ENCODE measurements around the gene PTN.
"Not testable (repeated sequence)": the region's sequence is repeated elsewhere in the genome, so short reads cannot be mapped to it uniquely, and the experiment has no call there.

The PTN gene

GRCh38 chr7:137316648-137317353, 26.7 kb downstream of the PTN start:
- DNase-seq = no peak

DNA sequence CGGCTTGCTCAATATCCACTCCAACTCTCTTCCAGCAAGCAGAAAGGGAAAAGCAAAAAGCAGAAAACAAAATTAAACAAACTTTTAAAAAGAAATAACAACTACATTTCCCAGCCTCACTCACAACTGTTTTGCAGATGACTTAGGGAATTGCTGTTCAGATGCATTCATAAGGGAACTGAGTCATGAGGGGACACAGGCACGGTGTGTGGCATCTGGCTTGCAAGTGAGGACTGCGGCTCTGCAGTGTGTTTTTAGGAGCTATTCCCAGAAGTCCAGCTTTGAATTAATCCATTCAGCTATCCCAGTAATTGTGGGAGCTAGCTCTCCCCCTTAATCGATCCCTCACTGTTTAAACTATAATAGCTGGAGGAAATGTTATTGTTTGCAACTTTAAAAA, 30.3 kb downstream of the PTN start:
- DNase-seq = no peak

DNA sequence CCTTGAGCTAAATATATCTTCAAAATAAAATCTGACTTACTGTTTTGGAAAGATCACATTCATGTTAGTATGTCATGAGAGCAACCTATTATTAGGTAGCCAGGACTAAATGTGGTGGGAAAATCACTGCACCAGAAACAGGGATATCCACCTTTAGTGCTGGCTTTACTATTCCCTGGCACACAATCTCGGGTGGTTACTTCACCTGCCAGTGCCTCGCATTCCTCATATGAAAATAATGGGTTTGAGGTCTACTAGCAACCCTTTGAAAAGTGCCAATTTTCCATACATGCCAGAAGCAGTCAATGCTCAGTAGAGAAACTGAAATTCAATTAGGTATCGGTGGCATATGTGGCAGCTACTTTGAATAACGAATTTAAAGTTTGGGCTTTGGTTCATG, 36.8 kb downstream of the PTN start:
- DNase-seq = no peak

GRCh38 chr7:137305901-137306621, 37.5 kb downstream of the PTN start:
- DNase-seq = no peak

GRCh38 chr7:137304624-137305235, 38.8 kb downstream of the PTN start:
- DNase-seq = no peak

GRCh38 chr7:137304165-137304564, 39.4 kb downstream of the PTN start:
- DNase-seq = no peak

GRCh38 chr7:137302081-137302480, 41.5 kb downstream of the PTN start:
- no peak for DNase-seq

DNA sequence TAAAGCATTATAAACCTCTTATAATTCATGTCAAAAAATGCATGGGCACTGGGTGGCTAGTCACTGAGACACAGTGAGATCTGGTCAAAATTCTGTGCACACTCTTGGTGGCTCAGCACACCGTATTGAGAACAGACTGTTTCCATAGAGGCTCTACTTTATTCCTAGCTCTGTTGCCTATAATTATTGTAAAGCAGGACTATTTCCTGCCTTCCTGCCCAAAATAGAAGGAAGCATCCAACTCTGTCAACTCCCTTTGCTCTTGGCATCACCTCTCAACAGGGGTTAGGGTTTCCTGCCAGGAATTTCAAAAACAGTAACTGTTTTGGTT, 45.1 kb downstream of the PTN start:
- DNase-seq = no peak

DNA sequence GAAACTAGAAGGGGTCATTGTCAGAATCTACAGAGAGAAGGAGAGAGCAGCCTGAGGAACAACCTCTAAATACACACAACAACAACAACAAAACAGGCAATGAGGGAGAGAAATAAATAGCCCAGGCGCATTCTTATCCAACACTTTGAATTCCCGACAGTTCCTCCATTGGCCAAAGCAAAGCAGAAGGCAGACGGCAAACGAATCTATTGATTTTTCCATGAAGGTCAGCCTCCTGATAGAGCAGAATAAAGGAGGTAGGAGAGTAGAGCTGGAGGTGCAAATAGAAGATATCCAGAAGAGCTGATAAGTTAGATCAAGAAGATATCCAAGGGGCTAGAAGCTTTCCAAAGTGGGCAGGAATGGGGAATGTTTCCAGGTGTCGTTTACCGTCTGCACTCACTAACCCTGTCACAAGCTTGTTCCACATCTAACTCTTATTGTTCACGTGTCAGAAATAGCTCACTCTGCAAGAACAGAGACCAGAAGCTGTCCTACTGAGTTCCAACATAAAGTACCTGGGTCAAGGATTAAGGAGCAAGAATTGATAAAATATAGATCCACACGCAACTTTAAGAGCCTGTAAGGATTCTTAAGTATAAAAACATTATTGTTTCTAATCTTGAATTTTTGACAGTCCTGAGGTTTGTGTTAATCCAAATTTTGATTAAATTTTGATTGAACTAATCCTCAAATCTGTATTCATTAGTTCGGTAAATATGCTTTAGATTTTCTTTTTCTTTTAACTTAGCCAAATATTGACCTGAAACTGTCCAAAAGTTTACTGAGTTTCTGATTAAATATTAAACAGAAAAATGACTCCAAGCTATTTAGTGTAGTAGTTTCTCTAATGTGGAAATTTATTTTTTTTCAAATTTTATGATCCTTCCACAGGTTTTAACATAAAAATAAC, 45.7 kb downstream of the PTN start:
- DNase-seq = no peak

GRCh38 chr7:137296576-137296975, 47.0 kb downstream of the PTN start:
- no peak for DNase-seq

DNA sequence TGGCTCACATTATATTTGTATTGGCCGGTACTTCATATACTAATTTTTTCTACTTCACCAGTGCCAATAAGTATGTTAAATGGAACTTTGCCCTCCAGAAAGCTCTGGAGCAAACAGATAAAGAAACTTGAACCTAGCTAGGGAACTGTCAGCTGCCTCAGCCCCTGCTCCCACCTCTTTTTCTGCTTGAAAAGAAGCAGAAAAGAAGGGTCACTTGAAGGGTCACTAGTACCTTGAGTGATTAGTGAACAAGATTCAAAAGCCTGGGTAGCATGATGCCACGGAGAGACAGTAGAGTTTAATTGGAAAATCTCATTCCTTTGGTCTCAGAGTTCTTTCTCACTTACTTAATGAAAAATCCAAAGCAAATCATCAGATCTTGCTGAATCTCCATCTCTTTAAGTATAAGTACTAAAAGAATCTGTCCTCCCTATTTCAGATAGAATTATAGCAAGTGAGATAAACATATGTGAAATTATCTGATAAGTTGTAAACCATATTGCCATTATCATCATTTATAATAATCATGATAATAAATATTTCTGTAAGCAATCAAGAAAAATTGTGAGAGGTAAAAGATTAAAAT, 47.7 kb downstream of the PTN start:
- DNase-seq = no peak

DNA sequence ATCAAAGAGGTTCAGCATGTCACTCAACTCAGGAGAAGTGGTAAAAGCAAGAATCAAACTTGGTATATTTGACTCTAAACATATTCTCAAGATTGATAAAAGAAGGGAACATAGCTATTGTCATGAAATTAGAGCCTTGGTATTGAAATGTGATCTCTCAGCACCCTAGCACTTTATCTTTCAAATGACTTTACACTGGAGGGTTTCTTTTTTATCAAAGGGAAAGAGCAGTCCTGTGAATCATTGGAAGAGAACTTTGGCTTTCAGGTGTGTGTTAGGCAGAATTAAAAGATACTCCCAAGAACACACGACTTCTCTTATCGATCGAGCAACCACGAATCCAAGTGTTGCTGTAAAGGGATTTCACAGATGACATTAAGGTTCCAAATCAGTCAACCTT, 54.4 kb downstream of the PTN start:
- no peak for DNase-seq

DNA sequence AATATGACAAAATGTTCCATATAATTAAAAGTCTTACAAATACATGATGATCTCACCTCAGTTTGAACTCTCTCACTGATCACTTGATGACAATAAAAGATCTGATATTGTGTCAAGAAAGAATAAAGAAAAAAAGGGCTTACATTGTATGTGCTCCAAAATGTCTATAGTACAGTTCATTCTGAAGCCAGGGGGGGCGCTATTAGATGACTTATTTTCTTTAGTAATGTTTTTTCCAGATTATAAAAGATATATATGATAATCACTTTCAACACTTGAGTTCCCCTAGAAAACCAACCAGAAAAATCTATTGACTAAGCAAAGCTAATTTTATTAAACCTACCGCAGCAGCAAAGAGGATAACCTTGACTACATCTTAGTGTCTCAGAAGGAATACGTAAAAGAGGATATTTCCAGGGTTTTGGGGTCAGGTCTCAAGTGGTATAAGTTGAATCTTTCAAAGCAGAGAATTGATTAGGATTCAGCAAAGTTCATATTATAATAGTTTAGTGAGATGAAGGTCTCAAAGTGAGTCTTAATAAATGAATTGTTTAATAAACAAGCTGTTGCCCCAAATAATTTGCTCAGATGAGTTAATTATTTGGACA, 55.8 kb downstream of the PTN start:
- no peak for DNase-seq

GRCh38 chr7:137283153-137283552, 60.4 kb downstream of the PTN start:
- no peak for DNase-seq

- DNase-seq = no peak
These were observed 61.5 kb downstream of the PTN start for GRCh38 chr7:137282043-137282442.

DNA sequence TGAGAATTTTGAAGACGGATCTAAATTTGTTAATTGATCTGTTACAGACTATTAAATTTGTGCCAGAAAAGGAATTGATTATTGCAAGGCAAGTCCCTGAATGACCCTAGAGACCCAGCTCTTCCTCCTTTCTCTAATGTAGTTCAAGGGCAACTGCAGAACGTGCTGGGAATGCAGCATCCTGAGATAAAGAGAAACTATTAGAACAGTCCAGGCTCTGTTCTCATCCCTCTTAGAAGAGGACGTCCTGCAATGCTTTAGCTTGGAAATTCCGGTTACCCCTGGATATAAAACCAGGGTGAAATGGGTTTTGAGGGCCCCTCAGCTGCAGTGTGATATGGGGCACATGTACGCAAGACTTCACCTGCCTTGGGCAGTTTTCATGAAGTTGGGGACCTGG, 67.3 kb downstream of the PTN start:
- DNase-seq = no peak

GRCh38 chr7:137272249-137272648, 71.3 kb downstream of the PTN start:
- DNase-seq = no peak

- DNase-seq = no peak
These were observed 74.3 kb downstream of the PTN start for GRCh38 chr7:137269240-137269639.

DNA sequence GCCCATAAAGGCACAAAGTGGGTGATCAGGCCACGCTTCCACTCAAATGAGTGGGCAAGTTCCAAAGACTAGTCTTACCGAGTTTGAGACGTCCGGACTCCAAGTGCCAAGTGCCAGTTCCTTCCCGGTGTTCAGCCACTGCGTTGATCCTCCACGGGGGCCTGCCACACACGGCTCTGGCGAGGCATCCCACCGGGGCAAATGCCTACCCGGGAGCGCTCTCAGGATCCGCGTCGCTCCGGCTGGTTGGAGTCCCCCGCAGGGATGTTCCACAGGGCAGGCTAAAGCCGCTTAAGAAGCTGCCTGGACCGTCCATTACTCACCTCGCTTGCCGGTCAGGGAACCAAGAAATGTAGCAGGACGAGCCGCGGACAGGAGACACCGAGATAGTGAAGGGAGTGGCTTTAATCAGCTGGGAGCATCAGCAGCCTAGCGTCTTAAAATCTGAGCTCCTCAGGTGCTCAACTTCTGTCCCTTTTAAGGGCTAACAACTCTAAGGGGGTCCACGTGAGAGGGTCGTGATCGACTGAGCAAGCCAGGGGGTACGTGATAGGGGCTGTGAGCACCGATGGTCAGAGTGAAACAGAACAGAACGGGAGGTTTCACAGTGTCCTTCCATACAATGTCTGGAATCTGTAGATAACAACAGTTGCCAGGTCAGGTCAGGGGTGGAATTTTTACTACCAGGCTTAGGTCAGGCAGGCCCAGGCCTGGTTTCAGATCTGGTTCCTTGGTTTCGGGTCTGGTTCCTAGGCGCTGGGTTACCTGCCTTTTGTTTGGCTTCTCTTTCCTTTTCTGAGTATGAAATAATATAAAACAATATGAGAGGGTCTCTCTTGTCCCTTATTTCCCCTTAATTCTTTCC, 75.3 kb downstream of the PTN start:
- not testable (repeated sequence) for DNase-seq

DNA sequence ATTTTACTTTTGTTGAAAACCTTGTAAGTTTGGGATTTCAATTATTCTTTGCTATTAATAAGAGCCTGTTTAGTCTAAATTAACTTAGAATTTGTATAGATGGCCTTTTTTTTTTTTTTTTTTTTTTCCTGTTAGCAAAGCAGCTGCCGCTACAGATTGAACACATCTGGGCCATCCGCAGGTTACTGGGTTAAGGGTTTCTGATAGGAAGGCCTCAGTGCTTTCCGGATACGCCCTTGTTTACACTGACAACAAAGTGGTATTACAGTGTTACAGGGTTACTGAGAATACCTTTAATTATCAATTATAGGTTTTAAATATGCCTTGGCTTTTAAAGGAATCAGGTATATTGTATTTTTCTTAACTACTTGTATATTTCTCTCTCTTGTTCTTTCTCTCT, 76.8 kb downstream of the PTN start:
- DNase-seq = no peak

- DNase-seq = not testable (repeated sequence)
These were observed 78.1 kb downstream of the PTN start for GRCh38 chr7:137265480-137265879.

GRCh38 chr7:137262599-137262998, 80.9 kb downstream of the PTN start:
- no peak for DNase-seq

Data from activated effector memory CD4-positive, alpha-beta T cell treated with Interleukin-2 at 50 U/mL for 16 hours (primary cell).